Daoy (cell line): Measurements from ENCODE around the gene MEG3. TPM values are rescaled to one million over a fixed set of nuclear protein-coding genes. Genes with fewer than 3 reads are reported as not detected.
A peak's percentile ranks its signal among the peaks of the same experiment; 100 is the strongest.
"Not testable (repeated sequence)": the region's sequence is repeated elsewhere in the genome, so short reads cannot be mapped to it uniquely, and the experiment has no call there.

ENCODE experiments used
- DNase-seq: peaks from one replicate; pipeline ENCODE4 v3.0.0-alpha.2; 2015; ENCODE audit warnings: low read depth
- total RNA-seq: library from RNA; depleted of rRNA; stranded (reverse); fragments of >200 nt; shearing (Covaris generic); gene quantifications from 2 replicates; pipeline ENCODE4 v1.2.3, GENCODE V29; 2014

MEG3 gene
- total RNA-seq, 1 experiment from 2014 or later: 13.5 TPM

DNA sequence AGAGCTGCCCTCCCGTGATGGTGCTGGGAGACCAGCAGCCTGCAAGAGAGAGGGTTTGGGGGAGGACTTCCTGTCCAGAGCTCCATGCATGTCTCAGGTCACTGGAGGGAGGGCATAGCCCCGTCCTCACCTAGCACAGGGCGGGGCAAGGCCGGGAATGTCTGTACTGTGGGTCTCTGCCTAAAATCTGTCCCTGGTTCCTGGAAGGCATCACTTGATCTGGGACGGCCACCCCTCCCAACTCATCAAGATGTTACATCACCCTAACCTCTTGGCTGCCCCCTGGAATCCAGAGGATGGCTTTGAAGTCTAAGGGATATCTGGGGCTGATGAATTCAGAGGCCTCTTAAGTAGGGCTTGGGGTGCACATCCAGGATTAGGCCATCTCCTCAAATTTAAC is 37.0 kb upstream of the MEG3 start:
- DNase-seq: no peak

DNA sequence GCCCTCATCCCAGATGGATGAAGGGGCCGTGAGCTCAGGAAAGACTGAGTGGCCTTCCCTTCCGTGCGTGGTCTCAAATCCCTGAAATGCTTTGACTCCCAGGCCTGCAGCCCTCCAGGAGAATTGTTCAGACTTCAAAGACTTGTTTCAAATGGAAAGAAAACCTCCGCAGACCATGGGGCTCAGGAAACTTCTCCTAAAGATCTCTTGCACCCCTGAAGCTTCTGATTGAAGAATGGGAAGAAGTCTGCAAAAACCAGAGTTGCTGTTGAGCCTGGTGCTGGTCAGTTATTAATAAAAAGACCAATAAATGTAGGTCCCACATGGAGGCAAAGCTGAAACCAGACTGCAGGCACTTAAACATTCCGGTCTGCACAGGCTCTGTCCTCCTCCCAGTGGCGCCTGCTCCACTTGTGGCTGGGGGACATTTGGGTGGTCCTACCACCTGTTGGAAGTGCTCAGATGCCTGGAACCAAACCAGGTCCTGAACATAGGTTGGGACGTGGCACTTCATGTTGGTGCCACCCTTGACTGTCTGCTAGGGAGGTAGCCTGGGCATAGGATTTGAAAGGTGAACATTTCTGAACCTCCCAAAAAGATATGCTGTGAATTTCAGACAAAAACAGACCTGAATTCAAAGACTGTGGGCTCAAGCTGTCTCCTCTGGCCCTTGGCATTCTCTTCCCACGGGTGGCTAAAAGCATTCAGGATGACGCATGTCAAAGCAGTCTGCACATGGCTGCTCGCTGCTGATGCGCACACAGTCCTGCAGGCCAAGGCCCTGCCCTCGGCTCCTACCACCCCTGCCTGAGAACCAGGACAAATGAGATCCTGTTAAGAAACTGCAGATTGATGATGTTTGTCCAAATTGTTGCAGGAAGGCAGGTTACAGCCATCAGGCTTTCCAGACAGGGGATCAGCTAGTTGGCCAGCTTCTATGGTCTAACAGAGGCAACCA is 36.2 kb upstream of the MEG3 start:
- DNase-seq: no peak

DNA sequence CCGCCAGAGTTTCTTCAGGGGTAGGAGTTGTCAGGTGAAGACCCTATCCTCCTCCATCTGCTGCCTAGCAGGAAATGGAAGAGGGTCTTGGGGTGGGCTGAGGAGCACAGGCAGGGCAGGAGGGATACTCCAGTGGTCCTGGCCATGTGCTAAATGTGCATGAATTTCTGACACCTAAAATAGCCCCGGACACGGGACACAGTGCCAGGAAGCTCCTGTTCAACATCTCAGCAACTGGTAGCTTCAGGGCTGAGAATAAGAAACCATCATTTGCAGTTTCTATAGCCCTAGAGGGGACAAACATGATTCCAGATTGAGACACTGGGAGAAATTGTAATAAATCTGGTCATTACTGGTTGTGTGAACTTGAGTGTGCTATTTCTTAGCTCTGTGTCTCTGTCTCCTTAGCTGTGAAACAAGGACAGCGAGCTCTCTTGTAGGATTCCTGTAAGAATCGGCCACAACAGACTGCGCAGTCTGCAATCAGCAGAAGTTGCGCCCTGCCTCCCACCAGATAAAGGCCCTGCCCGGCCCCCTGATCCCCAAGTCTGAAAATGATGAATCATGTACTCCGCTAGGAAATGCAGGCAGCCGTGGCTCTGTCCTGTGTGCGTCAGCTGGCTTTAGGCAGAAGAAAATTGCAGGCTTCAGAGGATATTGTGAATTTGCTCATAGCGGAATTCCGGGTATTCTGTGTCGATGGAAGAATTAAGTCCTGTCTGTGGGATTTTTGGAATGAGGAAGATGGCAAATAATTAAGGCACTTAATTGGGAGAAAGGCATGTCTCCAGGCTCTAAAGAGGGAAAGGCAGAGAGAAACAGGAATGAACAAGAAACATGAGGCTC is 35.2 kb upstream of the MEG3 start:
- DNase-seq: peak; percentile 37

- no peak for DNase-seq
These were observed 34.6 kb upstream of the MEG3 start for GRCh38 chr14:100791348-100791735.

DNA sequence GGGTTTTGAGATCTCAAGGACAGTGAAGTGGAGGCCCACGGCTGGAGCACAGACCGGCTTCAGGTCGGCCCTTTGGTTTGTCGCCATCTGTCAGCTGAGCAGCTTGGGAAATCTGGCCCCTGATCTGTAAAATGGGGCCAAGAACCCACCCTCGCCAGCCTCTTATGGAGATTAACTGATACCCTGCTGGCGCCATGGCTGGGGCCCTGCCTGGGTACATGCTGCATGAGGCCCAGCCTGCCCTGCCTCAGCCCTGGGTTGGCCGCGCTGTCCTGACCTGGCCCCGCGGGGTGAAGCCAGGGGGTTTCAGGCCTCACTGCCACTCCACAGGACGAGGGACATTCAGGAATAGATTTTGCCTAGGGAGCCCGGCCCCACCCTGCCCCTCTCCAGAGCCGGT is 33.9 kb upstream of the MEG3 start:
- DNase-seq: no peak

DNA sequence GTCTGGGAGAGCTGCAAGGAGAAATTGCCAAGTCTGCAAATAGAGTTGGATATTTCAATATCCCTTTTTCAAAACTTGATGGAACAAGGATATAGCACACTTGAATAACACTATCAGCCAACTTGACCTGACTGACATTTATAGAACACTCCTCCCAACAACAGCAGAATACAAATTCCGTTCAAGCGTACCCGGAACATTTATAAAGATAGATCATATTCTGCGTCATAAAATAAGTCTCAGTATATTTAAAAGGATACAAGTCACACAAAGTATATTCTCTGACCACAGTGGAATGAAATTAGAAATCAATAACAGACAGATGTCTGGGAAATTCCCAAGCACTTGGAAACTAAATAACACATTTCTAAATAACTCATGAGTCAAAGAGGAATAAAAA is 29.0 kb upstream of the MEG3 start:
- no peak for DNase-seq

DNA sequence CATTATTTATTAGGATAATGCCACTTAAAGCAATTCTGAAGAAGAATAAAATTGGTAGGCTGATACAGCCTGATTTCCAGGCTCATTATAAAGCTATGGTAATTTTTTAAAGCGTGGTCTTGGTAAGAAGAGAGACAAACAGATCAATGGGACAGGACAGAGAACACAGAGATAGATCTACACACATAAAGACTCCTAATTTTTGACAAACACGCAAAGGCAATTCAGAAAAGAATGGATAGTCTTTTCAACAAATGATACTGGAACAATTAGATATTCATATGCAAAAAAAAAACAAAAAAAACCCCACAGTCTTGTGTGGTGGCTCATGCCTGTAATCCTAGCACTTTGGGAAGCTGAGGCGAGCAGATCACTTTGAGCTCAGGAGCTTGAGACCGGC is 25.9 kb upstream of the MEG3 start:
- DNase-seq: no peak

DNA sequence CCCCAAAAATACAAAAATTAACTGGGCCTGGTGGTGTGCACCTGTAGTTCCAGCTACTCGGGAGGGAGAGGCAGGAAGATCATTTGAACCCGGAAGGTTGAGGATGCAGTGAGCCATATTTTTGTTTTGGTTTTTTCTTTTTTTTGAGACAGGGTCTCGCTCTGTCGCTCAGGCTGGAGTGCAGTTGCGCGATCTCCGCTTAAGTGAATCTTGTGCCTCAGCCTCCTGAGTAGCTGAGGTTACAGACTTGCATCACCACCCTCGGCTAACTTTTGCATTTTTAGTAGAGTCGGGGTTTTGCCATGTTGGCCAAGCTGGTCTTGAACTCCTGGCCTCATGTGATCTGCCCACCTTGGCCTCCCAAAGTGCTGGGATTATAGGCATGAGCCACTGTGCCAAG is 24.5 kb upstream of the MEG3 start:
- DNase-seq: not testable (repeated sequence)

DNA sequence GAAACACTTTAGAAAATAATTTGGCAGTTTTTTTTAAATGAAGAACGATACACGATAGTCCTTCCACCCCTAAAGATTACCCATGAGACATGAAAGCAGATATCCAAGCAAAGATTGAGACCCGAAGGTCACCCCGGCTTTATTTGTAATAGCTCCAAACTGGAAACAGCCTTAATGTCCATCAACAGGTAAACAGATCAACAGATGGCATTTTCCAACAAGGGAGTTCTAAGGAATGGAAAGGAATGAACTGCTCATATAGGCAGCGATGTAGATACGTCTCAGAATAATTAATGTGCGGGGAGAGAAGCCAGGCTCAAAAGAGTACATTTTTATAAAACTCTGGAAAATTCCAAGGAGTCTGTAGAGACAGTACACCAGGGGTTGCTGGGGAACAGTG is 23.7 kb upstream of the MEG3 start:
- no peak for DNase-seq

GRCh38 chr14:100802766-100803165 is 23.2 kb upstream of the MEG3 start:
- DNase-seq: no peak

DNA sequence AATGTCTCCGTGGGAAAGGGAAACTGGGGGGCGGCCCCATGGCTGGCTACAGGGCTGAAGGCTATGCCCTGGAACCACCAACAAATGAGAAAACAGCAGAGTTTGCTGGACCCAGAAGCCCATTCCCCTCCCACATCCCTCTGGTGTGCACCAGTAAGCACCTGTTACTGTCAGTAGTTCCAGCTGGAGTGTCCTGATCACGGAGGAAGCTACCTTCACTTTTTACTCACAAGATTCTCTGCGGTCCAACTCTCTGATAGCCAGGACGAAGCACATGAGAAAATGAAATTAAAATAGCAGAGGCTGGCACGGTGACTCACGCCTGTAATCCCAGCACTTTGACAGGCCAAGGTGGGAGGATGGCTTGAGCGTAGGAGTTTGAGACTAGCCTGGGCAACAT is 22.7 kb upstream of the MEG3 start:
- peak; percentile 29 for DNase-seq

- DNase-seq: no peak
These were observed 22.2 kb upstream of the MEG3 start for GRCh38 chr14:100803676-100804075.

DNA sequence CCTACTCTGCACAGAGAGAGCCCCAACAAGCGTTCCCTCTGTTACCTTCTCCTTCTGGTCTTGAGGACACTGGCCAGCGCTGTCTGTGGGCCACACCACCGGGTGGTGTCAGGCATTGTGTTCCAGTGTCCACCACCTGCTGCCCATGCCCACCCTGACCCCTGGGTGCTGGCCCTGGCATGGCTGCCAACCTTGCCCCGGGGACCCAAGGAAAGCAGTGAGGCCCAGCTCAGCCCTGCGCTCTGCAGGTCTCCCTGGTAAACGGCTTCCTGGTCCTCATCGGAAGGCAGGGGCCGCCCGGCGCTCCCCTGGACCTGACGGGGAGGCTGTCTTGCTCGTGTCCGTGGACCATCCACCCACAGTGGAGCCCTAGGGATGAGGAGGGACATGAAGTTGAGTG is 21.8 kb upstream of the MEG3 start:
- no peak for DNase-seq

DNA sequence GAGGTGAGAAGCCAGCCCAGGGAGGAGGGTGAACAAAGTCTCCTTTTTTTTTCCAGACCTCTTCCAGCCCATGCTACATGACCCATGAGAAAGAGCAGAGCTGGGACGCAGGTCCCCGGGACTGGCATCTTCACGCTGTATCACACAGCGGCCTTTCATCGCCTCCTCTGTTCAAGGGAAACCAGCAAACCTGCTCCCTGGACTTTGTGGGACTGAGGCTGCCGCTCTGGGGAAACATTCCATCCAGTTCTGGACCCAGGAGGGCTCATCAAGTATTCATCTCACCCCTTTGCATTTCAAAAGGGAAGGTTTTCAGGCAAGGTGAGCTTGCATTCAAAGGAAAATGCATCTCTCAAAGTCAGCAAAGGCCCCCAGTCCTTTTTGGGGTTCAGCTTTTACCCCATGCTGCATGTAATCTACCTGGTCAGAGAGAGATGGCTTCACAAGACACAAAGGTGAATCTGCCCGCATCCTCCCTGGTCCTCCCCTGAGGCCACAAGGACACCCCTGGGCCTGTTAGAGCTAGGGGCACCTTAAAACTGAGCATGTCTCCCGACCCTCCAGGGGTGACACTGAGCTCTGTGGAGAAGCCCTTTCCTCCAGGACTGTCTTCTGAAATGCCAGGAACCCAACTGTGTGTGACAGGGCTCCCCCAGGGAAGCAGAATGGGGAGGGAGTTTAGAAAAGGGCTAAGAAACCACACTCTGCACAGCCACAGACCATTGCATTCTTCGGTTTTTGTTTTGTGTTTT is 21.2 kb upstream of the MEG3 start:
- no peak for DNase-seq

DNA sequence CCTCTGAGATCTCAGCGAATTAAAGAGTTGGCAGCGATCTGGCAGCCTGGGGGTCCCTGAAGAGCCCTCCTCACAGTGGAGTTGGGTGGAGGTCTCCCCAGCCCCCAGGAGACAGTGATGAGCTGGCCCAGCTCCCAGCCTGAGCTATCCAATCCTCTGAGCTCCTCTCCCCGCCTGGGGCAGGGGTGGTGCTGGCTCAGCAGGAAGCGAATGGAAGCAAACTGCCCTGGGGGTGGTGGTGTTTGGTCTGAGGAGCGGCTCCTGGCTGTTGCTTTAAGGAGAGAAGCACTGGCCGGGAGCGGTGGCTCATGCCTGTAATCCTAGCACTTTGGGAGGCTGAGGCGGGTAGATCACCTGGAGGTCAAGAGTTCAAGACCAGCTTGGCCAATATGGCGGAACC is 19.5 kb upstream of the MEG3 start:
- DNase-seq: no peak

GRCh38 chr14:100807496-100807895 is 18.4 kb upstream of the MEG3 start:
- no peak for DNase-seq

- no peak for DNase-seq
These were observed 17.8 kb upstream of the MEG3 start for GRCh38 chr14:100807979-100808734.

- no peak for DNase-seq
These were observed 15.5 kb upstream of the MEG3 start for GRCh38 chr14:100810435-100810834.

GRCh38 chr14:100810861-100811461 is 15.0 kb upstream of the MEG3 start:
- peak; percentile 71 for DNase-seq

DNA sequence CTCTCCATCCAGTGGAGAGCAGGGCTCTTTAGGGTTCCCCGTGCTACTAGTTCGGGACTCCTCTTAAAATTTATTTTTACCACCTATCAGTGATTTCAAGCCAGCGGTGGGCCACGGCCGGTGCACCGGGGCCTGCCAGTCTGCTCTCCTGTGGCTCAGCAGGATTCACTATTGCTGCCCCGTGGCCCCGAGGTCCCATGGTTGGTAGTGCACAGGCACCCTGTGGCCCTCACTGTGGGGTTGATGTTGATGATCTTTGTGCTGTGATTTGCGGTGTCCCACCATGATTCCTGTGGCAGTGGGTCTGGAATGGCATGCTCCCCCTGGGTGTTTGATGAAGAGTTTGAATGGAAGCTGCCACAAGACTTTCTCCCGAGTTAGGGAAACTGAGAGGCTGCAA is 12.6 kb upstream of the MEG3 start:
- no peak for DNase-seq
